ENCODE data around the gene ST3GAL3. TPM values are rescaled to one million over a fixed set of nuclear protein-coding genes. Genes with fewer than 3 reads are reported as not detected.
A peak's percentile ranks its signal among the peaks of the same experiment; 100 is the strongest.

ST3GAL3 gene
- total RNA-seq, 1 donor from 2014 or later: 34.3 TPM

DNA sequence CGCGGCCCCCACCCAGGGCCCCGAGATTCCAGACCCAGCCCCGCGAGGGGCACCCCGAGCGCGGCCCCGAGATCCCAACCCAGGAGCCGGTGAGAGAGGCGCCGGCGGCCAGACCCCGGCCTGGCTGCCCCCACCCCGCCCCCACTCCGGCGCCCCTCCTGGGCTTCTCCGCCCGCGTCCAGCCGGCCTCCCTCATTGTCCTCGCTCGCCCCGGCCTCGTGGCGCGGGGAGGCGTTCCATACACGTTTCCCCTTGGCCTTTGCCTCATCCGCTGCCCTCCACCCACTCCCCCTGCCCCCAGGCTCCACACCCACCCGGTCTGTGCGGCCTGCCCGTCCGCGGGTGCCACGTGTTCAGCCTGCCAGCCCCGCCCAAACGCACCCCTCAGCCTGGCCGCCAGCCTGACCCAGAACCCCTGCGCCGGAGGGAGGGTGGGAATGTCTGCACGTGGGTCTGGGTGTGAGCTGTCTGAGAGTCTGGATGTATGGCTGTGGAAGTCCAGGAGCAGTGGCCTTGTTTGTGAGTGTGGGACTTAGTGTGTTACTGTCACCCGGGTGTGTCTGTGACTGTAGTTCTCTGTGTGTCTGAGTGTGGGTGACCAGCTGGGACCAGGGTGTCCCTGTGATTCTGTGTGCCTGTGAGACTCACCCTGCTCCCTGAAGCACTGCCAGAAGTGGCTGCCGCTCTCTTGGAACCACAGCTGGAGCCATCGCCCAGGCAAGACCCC, 272.4 kb downstream of the ST3GAL3 start:
- Histone ChIP-seq H3K27me3 (no peaks in the 10 kb centered on the region), H3K9me3 (no peaks in the 10 kb centered on the region), H3K4me1 (peaks cover 11 to 27% of the 10 kb centered on the region in 2 donors), H3K27ac (peak overlapping the region; percentile 15 to 70), H3K4me3 (peak overlapping the region; percentile 76 to 90), H3K36me3 (peaks cover 9 to 14% of the 10 kb centered on the region in 2 donors)
- no peak for TF ChIP-seq CTCF (IDR thresholded peaks at IDR 0.05)
- no peak for DNase-seq (ENCODE audit: low spot score in 2 of 2)
- intact Hi-C loops (cut with DNase I): no loop called here

DNA sequence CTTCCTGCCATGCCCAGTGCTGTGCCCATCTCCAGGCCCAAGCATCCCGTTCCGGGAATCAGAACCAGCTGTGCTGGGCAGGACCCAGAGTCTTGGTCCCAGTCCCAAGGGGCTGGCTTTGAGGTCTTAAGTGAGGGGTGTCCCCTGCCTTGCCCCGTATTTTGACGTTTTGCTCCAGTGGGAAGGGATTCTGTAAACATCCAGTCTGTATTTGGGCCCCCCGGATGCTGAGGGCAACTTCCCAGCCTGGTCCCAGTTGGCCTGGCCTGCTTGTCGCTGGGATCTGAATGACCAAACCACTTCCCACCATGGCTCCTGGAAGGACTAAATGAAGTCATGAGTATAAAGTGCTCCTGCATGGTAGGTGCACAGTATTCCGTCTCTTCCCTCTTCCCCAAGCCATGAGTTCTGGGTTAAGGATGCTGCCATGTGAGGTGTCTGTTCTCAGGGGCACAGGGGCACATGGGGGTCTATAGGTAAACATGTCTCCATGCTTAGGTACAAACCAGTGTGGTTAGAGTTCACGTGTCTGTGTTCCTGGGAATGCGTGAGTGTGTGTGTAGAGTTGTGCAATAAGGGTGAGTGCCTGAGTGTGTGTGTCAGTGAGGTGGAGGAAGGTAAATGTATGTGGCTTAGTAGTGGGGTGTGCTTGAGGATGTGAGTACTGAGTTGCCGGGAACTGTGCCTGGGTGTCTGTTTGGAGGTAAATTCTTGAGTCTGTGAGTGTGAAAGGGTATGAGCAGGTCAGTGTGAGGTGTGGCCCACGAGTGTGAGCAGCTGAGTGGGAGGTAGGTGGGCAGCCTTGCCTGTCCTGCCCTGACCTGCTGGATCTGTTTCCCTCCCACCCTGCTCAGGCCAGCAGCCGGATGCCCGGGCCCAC, 273.2 kb downstream of the ST3GAL3 start:
- no peak for DNase-seq (ENCODE audit: low spot score in 2 of 2)
- no peaks in the 10 kb centered on the region for H3K9me3 ChIP-seq
- intact Hi-C loops (cut with DNase I): no loop called here
- peaks cover 9 to 14% of the 10 kb centered on the region in 2 donors for H3K36me3 ChIP-seq
- peak overlapping the region; percentile 15 to 70 for H3K27ac ChIP-seq
- peak overlapping the region; percentile 76 to 90 for H3K4me3 ChIP-seq
- H3K27me3 ChIP-seq: no peaks in the 10 kb centered on the region
- TF ChIP-seq CTCF (IDR thresholded peaks at IDR 0.05): no peak
- H3K4me1 ChIP-seq: peaks cover 11 to 25% of the 10 kb centered on the region in 2 donors

Other genes starting within 250 kb of the ST3GAL3 start
- gene PTPRF, start 176.7 kb upstream of the ST3GAL3 start, total RNA-seq: 43.6 TPM
- 23.3 TPM for gene KDM4A, start 57.4 kb upstream of the ST3GAL3 start, total RNA-seq
- not detected for gene ARTN, start 226.3 kb downstream of the ST3GAL3 start, total RNA-seq
- 6.2 TPM for gene IPO13, start 239.4 kb downstream of the ST3GAL3 start, total RNA-seq

All from ascending aorta (tissue), 2 donors.